ENCODE measurements around the gene VAV2. TPM values are rescaled to one million over a fixed set of nuclear protein-coding genes. Genes with fewer than 3 reads are reported as not detected.

VAV2 gene
- total and polyA plus RNA-seq, 8 donors, result 25.3 to 44.1 (median 35.5) TPM

- intact Hi-C loops (cut with DNase I), result no loop called here
- H3K27me3 ChIP-seq, result no peaks in the 10 kb centered on the region
- DNase-seq (no peak), ATAC-seq (peak; percentile 76)
- H3K4me1 ChIP-seq, result peaks cover 3 to 7% of the 10 kb centered on the region in 2 donors
- no peaks in the 10 kb centered on the region for H3K36me3 ChIP-seq
- H3K9me3 ChIP-seq, result no peaks in the 10 kb centered on the region
- no peak for TF ChIP-seq CTCF (IDR thresholded peaks at IDR 0.05)
- no peak overlapping the region for H3K27ac ChIP-seq
- H3K4me3 ChIP-seq, result no peak overlapping the region
Observed at GRCh38 chr9:133910855-133911514, 81.1 kb downstream of the VAV2 start.

- no peak overlapping the region for H3K27ac ChIP-seq
- H3K36me3 ChIP-seq, result no peaks in the 10 kb centered on the region
- intact Hi-C loops (cut with DNase I), result no loop called here
- no peak overlapping the region for H3K4me3 ChIP-seq
- DNase-seq (no peak), ATAC-seq (no peak)
- H3K9me3 ChIP-seq, result no peaks in the 10 kb centered on the region
- H3K27me3 ChIP-seq, result no peaks in the 10 kb centered on the region
- no peak for TF ChIP-seq CTCF (IDR thresholded peaks at IDR 0.05)
- H3K4me1 ChIP-seq, result peaks cover 0 to 3% of the 10 kb centered on the region in 2 donors
Observed at GRCh38 chr9:133906932-133907910, 84.9 kb downstream of the VAV2 start.

DNA sequence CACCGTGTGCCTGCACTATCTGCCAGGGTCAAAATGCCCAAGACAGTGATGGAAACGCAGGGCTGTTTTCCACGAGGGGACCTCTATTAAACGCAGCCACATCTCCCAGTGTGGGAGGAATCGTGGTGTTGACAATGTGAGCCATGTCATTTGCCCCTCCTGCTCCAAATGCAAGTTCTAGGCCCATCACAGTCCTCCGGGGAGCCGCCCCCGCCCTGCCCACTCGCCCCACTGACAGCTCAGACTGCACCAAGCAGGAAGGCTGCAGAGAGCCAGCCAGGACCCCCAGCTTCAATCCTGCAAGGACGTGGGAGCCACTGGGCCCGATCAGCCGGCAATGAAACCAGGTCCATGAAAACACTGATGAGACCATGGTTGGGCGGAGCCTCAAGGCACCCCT lies 85.9 kb downstream of the VAV2 start:
- Histone ChIP-seq H3K27me3 (no peaks in the 10 kb centered on the region), H3K4me3 (no peak overlapping the region), H3K27ac (no peak overlapping the region), H3K9me3 (no peaks in the 10 kb centered on the region), H3K4me1 (peaks cover 0 to 3% of the 10 kb centered on the region in 2 donors), H3K36me3 (no peaks in the 10 kb centered on the region)
- DNase-seq (no peak), ATAC-seq (no peak)
- TF ChIP-seq CTCF (IDR thresholded peaks at IDR 0.05), result no peak
- intact Hi-C loops (cut with DNase I), result no loop called here

DNA sequence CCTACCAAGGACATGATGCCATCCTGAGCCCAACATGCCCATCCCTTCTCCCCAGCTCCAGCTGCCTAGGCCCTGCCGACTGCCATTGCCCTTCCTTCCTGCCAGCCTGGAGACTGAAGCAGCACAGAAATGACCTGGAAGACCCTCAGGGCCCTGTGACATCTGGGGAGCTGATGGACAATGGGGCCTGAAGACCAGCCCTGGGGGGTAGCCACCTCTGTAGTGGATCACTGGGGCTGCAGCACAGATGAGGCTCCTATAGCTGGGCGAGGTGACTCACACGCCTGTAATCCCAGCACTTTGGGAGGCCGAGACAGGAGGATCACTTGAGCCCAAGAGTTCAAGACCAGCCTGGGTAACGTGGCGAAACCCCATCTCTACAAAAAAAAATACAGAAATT lies 86.6 kb downstream of the VAV2 start:
- DNase-seq (no peak), ATAC-seq (no peak)
- Histone ChIP-seq H3K4me3 (no peak overlapping the region), H3K9me3 (no peaks in the 10 kb centered on the region), H3K27ac (no peak overlapping the region), H3K4me1 (peaks cover 0 to 3% of the 10 kb centered on the region in 2 donors), H3K36me3 (no peaks in the 10 kb centered on the region), H3K27me3 (no peaks in the 10 kb centered on the region)
- intact Hi-C loops (cut with DNase I), result no loop called here
- TF ChIP-seq CTCF (IDR thresholded peaks at IDR 0.05), result no peak

All from left lung (tissue), 10 donors.